Measurements from ENCODE around the gene FBLN2.

Gene FBLN2

GRCh38 chr3:13536832-13537231 lies 12.1 kb upstream of the FBLN2 start:
- Histone ChIP-seq H3K36me3 (ENCODE audit: insufficient read depth) (no peaks in the 10 kb centered on the region), H3K4me1 (ENCODE audit: low read depth, poor library complexity, severe bottlenecking) (no peaks in the 10 kb centered on the region), H2AFZ (ENCODE audit: low read depth) (no peak overlapping the region), H4K20me1 (ENCODE audit: insufficient read depth) (no peaks in the 10 kb centered on the region), H3K79me2 (ENCODE audit: insufficient read depth, low read depth) (no peaks in the 10 kb centered on the region), H3K9ac (no peak overlapping the region), H3K4me2 (no peak overlapping the region), H3K27ac (no peak overlapping the region), H3K27me3 (ENCODE audit: insufficient read depth, low read depth) (peaks cover 3% of the 10 kb centered on the region; the same call in 1 of the 2 replicates), H3K4me3 (IDR thresholded peaks at IDR 0.05; ENCODE audit: insufficient read depth, low read depth, low read length) (no peak overlapping the region)
- TF ChIP-seq CTCF (conservative IDR thresholded peaks at IDR 0.05; ENCODE audit: low read depth, low read length) = no peak

GRCh38 chr3:13537244-13537908 lies 11.5 kb upstream of the FBLN2 start:
- Histone ChIP-seq H3K4me2 (no peak overlapping the region), H4K20me1 (ENCODE audit: insufficient read depth) (no peaks in the 10 kb centered on the region), H3K79me2 (ENCODE audit: insufficient read depth, low read depth) (no peaks in the 10 kb centered on the region), H3K27ac (no peak overlapping the region), H3K9ac (no peak overlapping the region), H3K4me3 (IDR thresholded peaks at IDR 0.05; ENCODE audit: insufficient read depth, low read depth, low read length) (no peak overlapping the region), H3K27me3 (ENCODE audit: insufficient read depth, low read depth) (peaks cover 3% of the 10 kb centered on the region; the same call in 1 of the 2 replicates), H2AFZ (ENCODE audit: low read depth) (no peak overlapping the region), H3K36me3 (ENCODE audit: insufficient read depth) (no peaks in the 10 kb centered on the region), H3K4me1 (ENCODE audit: low read depth, poor library complexity, severe bottlenecking) (no peaks in the 10 kb centered on the region)
- TF ChIP-seq CTCF (conservative IDR thresholded peaks at IDR 0.05; ENCODE audit: low read depth, low read length) = no peak

- no peak overlapping the region for H2AFZ ChIP-seq (ENCODE audit: low read depth)
- no peak overlapping the region for H3K4me3 ChIP-seq (IDR thresholded peaks at IDR 0.05; ENCODE audit: insufficient read depth, low read depth, low read length)
- H3K79me2 ChIP-seq (ENCODE audit: insufficient read depth, low read depth) = no peaks in the 10 kb centered on the region
- H3K9ac ChIP-seq = no peak overlapping the region
- H3K4me2 ChIP-seq = no peak overlapping the region
- no peaks in the 10 kb centered on the region for H4K20me1 ChIP-seq (ENCODE audit: insufficient read depth)
- H3K36me3 ChIP-seq (ENCODE audit: insufficient read depth) = no peaks in the 10 kb centered on the region
- no peaks in the 10 kb centered on the region for H3K4me1 ChIP-seq (ENCODE audit: low read depth, poor library complexity, severe bottlenecking)
- H3K27ac ChIP-seq = no peak overlapping the region
- no peaks in the 10 kb centered on the region; the same call in 1 of the 2 replicates for H3K27me3 ChIP-seq (ENCODE audit: insufficient read depth, low read depth)
- no peak for TF ChIP-seq CTCF (conservative IDR thresholded peaks at IDR 0.05; ENCODE audit: low read depth, low read length)
These were observed 11.0 kb upstream of the FBLN2 start for GRCh38 chr3:13537909-13538296.

GRCh38 chr3:13538520-13539291 lies 10.2 kb upstream of the FBLN2 start:
- no peaks in the 10 kb centered on the region for H3K36me3 ChIP-seq (ENCODE audit: insufficient read depth)
- no peaks in the 10 kb centered on the region for H4K20me1 ChIP-seq (ENCODE audit: insufficient read depth)
- no peaks in the 10 kb centered on the region; the same call in 1 of the 2 replicates for H3K27me3 ChIP-seq (ENCODE audit: insufficient read depth, low read depth)
- no peak for TF ChIP-seq CTCF (conservative IDR thresholded peaks at IDR 0.05; ENCODE audit: low read depth, low read length)
- no peak overlapping the region for H3K9ac ChIP-seq
- H2AFZ ChIP-seq (ENCODE audit: low read depth) = no peak overlapping the region
- H3K4me1 ChIP-seq (ENCODE audit: low read depth, poor library complexity, severe bottlenecking) = peaks cover 3% of the 10 kb centered on the region
- H3K27ac ChIP-seq = no peak overlapping the region
- H3K4me2 ChIP-seq = no peak overlapping the region
- no peak overlapping the region for H3K4me3 ChIP-seq (IDR thresholded peaks at IDR 0.05; ENCODE audit: insufficient read depth, low read depth, low read length)
- no peaks in the 10 kb centered on the region for H3K79me2 ChIP-seq (ENCODE audit: insufficient read depth, low read depth)
